ENCODE data around the gene CASR.

DNA sequence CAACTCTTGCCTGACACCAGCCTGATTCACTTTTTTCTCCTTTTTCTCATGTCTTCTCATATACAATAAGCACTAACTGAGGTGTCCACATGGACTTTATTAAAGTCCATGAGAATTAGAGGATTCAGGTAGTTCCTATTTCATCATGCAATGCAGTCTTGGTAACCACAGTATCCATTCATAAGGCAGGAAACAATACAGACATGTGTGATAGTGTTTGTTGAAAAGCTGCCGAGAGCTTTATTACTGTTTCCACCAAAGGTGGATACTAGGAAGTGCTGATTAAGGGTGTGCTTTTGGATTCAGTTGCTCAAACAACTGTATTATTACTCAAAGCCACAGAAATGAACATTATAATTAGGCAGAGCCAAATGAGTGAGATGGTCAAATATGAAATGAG, 5.3 kb downstream of the CASR start:
- TF ChIP-seq, protein P1, sequence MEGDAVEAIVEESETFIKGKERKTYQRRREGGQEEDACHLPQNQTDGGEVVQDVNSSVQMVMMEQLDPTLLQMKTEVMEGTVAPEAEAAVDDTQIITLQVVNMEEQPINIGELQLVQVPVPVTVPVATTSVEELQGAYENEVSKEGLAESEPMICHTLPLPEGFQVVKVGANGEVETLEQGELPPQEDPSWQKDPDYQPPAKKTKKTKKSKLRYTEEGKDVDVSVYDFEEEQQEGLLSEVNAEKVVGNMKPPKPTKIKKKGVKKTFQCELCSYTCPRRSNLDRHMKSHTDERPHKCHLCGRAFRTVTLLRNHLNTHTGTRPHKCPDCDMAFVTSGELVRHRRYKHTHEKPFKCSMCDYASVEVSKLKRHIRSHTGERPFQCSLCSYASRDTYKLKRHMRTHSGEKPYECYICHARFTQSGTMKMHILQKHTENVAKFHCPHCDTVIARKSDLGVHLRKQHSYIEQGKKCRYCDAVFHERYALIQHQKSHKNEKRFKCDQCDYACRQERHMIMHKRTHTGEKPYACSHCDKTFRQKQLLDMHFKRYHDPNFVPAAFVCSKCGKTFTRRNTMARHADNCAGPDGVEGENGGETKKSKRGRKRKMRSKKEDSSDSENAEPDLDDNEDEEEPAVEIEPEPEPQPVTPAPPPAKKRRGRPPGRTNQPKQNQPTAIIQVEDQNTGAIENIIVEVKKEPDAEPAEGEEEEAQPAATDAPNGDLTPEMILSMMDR (IDR thresholded peaks at IDR 0.05; ENCODE audit: low read length) = no peak
- no peak for TF ChIP-seq EZH2 (IDR thresholded peaks at IDR 0.05; ENCODE audit: borderline replicate concordance, low read length)

Measured in OCI-LY1 (cell line).